Left renal cortex interstitium (tissue), 4 donors: ENCODE results near the gene TSFM. TPM values are rescaled to one million over a fixed set of nuclear protein-coding genes. Genes with fewer than 3 reads are reported as not detected.

Experiments used
- DNase-seq, 4 donors: peaks; one replicate each; pipeline ENCODE4 v3.0.0-alpha.2; 2013; ENCODE audit warnings: low read depth in 4 of 4, low spot score in 2 of 4, missing footprints in 1 of 4
- polyA plus RNA-seq, 4 donors: library from polyadenylated mRNA; unstranded; fragments of 120-200 nt; gene quantifications; one replicate each; pipeline ENCODE4 v1.2.1, GENCODE V29; 2013; ENCODE audit not compliant: insufficient read length in 4 of 4

The TSFM gene
- polyA plus RNA-seq, 4 donors, result 34.6 to 52.1 (median 42.8) TPM

DNA sequence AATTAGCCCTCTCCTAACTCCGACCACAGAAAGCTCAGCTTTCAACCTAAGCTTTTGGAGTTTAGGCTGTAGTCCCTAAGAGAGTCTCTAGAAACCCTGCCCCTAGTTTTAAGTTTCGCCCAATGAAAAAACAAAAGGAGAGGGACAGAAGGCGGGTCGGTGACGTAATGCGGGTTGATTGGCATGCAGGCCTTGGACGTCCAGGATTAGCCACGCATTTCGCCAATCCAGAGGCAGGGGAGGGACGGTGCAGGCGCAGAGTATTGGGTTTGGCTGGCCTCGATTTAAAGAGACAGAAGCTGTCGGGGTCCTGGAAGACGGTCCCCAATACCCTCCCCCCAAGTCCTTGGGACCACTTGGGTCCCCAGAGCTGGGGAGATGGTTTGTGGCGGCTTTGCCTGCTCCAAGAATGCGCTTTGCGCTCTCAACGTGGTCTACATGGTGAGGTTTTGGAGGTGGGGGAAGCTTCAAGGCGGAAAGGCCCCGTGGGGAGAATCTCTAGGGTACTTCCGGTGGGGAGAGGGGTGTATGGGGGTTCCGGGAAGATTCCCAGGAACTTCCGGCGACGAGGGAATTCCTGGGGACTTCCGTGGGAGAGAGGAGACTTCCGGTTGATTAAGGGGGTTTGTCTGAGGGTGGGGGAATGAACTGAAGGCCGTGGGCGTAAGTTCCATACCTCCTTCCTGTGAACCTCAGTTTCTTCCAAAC is 37.7 kb upstream of the TSFM start, which contains the start of gene TSPAN31:
TSS of gene TSPAN31 (plus strand) at position 263 of the 708 bp plus-strand sequence. CDS start at position 379, 116 bp downstream.
- peak; percentile 92 to 98 (median 96) for DNase-seq

DNA sequence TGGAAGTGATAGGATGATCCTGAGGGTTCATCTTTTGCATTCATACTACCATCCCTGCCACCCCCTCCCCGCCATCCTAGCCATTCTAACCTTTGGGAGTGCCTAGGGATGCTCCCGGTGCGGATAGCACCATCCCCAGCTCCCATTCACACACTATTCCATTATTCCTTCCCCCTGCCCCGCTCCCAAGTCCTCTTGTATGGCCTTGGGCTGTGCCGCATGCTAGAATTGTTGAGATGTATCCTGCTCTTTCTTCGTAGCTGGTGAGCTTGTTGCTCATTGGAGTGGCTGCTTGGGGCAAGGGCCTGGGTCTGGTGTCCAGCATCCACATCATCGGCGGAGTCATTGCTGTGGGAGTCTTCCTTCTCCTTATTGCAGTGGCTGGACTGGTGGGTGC is 37.1 kb upstream of the TSFM start:
- DNase-seq, result no peak

DNA sequence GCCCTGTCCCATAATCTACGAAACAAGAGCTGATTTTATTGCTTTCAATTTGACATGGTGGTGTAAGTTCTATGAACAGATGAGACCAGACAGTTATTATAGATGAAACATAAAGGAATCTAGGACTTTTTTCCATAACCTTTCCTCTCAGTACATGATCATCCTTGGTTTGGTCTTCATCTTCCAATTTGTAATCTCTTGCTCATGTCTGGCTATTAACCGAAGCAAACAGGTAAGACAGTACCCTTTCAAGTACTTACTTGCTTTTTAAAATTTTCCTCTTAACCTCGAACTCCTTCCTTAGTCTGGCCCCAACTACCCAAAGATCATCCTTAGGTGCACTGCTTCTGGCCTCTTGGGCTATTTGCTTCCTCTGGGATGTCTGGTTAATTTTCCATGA is 36.6 kb upstream of the TSFM start:
- DNase-seq, result no peak

DNA sequence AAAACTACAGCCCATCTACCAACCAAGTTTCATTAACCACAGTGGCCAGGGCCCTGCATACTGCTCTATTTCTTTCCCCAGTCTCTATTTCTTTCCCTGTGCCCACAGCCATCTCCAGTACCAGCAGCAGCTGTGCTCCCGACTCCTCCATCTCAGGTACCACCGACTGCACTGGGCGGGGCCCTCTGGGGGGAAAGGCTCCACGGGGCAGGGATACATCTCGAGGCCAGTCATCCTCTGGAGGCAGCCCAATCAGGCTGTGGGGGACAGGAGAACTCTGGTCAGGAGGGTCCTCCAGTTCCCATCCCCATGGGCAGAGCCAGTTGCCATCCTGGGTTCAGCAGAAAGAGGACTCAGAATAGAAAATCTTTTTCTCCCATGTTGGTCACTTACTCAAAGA is 33.5 kb upstream of the TSFM start:
- no peak for DNase-seq

DNA sequence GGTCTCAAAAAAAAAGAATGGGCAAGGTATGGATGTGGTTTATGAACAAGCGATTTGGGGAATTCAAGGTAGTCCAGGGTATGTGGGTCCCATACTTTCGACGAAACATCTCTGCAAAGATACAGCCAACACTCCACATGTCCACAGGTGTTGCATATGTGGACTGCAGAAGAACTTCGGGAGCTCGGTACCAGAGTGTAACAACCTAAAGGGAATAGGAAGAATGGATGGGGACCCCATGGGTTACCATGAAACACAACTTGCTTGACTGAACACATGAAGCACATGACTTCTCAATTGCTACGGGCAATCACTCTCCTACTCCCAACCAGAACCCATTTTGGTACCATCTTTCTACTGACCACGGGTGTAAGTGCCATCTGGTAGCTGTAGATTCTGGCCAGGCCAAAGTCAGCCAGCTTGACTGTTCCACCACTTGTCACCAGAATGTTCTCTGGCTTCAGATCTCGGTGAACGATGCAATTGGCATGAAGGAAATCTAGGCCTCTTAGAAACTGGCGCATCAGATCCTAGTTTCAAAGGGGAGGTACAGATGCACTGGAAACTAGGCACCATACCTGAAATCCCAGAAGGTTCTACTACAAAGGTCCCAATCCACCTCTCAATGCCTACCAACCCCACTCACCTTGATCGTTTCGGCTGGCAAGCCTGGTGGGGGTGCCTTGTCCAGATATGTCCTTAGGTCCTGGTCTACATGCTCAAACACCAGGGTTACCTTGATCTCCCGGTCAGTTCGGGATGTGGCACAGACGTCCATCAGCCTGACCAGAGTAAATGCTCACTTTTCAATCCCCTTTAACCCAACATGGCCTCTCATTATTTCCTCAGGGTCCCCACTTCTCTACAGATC is 31.8 kb upstream of the TSFM start:
- no peak for DNase-seq

DNA sequence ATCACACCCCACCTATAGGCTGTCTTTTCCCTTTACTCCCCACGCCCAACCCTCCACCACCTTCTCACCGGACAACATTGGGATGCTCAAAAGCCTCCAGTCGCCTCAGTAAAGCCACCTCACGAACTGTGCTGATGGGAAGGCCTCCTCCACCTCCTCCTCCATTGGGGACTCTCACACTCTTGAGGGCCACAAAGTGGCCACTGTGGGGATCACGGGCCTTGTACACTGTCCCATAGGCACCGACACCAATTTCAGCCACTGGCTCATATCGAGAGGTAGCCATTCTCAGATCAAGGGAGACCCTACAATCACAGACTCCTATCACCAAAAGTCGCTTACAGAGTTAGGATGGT is 31.2 kb upstream of the TSFM start:
- no peak for DNase-seq

DNA sequence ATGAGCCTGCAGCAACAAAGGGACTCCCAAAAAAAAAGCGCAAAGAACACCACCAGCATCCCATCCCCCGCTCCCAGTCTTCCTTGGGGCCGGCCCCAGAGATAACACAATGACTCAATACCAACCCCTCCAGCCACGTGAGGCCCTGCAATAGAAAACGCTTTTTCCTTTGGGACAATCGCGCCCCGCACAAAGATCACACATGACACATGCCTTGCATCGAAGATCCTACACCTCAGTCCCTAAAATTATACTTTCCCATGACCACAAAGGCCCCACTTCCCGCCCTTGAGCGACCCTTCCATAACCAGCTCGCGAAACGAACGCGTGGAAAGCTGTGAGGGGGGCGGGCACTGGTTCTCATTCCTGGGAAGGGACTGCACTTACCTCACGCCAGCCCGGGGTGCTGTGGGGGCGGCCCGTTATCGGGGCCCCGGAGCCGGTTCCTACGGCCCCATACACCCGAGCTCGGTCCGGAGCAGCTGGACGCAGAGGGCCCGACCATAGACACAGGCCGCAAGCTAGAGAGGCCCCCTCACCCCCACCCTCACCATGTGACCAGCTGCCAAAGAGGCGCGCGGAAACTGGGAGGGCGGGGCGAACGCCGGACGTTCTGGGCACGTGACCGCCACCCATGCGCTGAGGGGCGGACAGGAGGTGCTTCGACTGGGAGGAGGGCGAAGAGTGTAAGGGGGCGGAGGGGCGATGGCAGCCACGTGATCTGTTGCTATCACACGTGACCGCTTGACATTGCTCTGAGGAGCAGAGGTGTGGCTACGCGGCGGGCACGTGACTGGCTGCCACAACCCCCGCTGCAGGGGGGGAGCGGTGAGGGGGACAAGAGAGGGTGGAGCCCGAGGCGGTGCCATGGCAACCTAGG is 30.6 kb upstream of the TSFM start, which contains the start of gene CDK4:
TSS of gene CDK4 (minus strand) at position 523 of the 880 bp plus-strand sequence. CDS start 593 bp downstream, outside the sequence.
- DNase-seq, result peak; percentile 86 to 97 (median 96)

DNA sequence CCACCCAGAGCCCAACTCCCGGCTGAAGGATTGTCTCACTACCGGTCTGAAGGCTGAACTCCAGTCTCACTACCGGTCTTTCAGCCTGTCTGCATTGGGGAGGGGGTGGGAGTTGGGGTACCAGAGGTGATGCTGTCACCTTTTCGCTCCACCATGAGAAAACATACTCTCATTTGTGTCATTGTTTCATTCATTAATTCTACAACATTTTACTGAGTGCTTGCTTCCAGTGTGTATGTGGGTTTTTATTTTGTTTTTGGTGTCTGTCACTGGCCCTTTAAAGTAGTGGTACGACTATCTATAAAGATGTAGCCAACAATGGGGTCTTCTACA is 30.0 kb upstream of the TSFM start:
- no peak for DNase-seq

DNA sequence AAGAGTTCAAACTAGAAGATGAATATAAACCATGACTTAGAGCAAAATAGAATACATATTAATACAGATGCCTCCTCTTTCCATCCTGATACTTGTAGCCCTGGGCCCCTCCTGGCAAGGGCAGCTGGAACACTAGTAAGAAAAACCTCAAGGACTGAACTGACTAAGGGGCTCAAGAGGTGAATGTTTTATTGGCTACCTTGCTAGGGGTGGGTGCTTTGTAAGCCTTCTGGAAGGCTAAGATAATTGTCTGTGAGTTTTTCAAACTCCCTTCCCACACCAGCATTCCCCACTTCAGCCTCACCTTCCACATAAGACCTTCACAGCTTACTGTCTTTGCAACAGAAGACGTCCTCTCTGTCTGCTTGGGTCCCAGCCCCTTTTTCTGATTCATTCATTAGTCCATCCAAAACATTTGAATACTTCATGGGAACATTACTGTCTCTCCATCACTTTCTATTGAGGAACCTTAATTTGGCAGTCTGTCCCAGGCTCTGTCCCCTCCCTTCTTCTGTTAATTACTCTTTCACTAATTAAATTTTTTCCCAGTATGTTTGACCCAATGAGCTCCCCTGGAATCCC is 28.7 kb upstream of the TSFM start:
- no peak for DNase-seq

DNA sequence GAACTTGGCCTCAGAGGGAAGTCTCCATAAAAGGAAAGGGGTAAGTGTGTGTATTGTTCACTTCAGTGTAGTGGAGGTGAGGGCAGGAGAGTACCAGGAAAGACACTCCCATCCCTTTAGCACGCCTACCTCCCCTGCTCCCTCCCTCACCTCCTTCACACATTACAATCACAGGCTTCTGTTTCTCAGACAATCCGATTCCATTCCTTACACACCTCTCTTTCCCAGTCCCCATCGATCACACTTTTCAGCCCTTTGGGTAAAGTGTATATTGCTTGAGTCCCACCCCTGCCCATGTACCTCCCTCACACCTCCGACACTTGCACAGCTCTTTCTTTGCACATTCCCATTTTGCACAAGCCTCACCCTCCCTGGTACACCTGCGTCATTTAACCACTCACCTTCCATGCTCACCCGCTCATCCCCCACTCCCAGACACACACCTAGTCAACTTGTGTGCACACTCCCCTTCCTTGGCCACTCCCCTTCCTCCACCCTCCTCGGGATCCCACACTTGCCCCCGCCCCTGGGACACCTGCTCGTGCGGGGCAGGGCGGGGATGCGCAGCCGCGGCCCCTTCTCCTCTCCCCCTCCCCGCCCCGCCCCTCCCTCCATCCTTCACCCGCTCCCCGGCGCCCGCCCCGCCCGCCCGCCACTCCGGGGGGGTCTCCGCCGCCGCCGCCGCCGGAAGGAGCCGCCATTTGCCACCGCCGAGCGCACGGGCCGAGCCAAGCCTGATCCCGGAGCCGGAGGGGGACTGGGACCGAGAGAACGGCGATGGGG is 28.0 kb upstream of the TSFM start, which contains the start of gene MARCHF9:
TSS of gene MARCHF9 (plus strand) at position 693 of the 783 bp plus-strand sequence. CDS start 426 bp downstream, outside the sequence.
- DNase-seq, result no peak

DNA sequence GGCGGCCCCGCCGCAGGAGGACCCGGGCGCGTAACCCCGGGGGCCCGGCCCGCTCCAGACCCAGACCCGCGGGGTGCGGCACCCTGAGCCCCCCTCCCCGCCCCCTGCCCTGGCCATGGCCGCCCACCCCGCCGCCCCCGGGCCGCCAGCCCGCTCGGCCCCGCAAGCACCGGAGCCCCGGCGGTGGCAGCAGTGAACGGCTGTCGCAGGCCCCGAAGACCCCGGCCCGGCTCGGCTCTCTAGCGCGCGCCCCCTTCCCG is 27.5 kb upstream of the TSFM start:
- DNase-seq, result no peak

DNA sequence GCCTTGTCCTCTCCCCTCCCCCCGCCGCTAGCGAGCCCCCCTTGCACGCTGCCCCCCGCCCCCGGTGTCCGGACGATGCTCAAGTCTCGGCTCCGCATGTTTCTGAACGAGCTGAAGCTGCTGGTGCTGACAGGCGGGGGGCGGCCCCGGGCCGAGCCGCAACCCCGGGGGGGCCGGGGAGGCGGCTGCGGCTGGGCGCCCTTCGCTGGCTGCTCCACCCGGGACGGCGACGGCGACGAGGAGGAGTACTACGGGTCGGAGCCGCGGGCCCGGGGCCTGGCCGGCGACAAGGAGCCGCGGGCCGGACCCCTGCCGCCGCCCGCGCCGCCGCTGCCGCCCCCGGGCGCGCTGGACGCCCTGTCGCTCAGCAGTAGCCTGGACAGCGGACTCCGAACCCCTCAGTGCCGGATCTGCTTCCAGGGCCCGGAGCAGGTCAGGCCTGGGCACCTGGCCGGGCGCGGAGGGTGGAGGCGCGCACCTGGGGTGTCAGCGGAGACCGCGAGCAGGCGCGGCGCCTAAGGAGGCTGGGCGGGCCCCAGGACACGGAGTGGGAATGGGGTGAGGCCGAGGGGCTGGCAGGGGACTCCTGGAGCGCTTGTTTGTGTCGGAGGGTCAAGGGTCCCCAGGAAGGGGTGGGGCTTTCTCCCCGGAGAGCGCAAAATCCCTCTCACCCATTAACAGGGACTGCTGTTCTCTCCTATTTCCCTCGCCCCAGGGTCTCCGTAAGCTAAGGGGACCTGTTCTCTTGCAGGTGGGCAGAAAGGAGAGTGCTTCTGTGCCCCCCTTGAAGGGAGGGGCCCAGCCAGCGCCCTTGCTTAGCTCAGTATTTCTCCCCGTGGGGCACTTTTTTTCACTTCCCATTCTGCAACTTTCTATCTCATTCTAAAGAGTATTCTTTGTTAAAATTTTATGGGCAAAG is 26.9 kb upstream of the TSFM start:
- DNase-seq, result no peak

DNA sequence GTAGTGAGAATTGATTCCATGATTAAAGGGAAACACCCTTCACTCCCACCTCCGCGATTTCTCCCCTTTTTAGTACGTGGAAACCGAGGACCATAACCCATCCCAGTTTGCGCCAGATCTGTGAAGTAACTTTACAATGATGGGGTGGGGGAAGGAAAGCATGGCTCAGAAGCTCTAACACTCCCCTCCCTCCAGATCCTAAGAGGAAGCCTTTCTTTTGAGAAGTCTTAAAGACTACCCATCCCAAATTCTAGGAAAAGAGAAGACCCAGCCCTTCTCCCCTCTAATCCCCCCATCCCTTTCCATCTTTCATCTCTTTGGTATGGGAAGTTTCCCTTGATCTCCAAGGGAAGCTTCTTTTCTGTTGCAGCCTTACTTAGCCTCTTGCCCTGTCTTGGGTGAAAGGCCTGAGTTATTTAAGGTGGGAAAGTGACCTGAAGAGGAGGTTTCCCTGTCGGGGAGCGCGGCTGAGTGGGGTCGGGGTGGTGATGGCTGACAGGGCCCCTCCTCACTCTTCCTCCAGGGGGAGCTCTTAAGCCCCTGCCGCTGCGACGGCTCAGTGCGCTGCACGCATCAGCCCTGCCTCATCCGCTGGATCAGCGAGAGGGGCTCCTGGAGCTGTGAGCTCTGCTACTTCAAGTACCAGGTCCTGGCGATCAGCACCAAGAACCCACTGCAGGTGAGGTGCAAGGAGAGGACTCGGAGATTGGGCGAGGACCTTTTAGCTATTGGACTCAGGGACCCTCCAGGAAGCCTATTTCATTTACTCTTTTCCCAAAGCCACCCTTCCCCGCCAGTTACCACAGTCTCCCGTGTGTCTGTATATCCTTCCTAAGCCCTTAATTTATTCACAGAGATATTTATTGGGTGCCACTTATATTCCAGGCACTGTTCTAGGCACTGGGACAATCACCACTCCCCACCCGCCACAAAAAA is 25.9 kb upstream of the TSFM start:
- no peak for DNase-seq

DNA sequence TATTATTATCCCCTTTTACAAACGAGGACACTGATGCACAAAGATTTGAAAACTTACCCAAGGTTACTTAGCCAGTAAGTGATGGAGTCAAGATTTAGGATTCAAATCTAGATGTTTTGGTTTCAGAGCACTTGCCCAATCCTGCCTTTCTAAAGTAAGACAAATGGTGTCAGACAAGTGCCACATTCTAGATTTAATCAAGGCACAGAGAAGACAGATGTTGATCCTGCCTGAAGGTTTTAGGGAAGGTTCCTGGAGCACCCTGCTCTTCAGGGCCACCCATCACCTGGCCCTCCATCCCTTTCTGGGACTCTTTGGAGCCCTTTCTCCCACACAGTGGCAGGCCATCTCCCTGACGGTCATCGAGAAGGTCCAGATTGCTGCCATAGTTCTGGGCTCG is 24.8 kb upstream of the TSFM start:
- DNase-seq, result no peak

DNA sequence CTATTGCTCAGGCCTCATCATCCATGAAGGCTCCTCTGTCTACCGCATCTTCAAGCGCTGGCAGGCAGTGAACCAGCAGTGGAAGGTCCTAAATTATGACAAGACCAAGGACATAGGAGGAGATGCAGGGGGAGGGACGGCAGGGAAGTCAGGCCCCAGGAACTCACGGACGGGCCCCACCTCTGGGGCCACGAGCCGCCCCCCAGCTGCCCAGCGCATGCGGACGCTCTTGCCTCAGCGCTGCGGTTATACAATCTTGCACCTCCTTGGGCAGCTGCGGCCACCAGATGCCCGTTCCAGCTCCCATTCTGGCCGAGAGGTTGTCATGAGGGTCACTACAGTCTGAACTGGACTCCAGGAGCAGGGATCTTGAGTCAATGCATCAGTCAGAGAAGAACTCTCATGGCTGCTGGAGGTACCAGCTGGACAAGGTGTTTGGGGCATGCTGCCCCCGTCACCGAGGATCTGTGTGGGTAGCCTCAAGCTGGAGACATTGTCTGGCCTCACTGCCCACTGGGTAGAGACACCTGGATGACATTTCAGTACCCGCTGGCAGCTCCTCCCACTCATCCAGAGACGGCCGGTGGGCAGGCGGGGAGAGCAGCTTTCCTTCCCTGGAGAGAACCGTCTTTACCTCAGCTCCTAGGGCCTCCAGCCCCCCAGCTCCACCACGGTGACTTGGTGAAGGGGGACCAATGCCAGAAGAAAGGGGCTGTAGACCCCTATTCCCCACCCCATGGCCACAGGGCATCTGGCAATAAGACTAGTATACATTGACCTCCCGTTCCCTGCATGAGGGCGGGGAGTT is 23.8 kb upstream of the TSFM start:
- DNase-seq, result no peak

DNA sequence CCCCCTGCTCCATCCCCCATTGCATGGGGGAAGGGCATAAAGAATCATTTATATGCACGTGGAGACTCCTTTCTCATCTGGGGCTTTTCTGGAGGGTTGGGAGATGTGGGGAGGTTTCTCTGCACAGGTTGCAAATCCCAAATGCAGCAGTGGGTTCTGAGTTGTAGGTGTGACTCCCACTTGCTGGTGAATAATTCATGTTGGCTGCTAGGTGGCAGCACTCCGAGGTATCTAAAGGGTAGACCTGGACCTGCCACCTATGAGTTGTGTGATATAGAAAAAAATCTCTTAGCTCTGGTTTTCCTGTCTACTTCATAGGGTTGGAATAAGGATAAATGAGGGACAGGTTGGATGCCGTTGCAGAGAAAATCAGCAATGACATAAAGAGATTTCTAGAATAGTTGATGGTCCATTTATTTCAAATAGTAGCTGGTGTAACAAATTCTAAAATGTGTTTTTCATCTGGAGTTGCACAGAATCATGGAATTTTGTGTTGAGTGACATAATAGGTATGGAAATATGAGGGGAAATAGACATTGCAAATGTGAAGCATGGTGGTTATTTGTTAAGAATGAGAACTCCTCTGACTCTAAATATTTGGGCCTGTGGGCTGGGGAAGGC is 23.1 kb upstream of the TSFM start:
- no peak for DNase-seq
